ENCODE measurements around the gene ANXA1.
"Not testable (repeated sequence)": the region's sequence is repeated elsewhere in the genome, so short reads cannot be mapped to it uniquely, and the experiment has no call there.

Gene ANXA1

DNA sequence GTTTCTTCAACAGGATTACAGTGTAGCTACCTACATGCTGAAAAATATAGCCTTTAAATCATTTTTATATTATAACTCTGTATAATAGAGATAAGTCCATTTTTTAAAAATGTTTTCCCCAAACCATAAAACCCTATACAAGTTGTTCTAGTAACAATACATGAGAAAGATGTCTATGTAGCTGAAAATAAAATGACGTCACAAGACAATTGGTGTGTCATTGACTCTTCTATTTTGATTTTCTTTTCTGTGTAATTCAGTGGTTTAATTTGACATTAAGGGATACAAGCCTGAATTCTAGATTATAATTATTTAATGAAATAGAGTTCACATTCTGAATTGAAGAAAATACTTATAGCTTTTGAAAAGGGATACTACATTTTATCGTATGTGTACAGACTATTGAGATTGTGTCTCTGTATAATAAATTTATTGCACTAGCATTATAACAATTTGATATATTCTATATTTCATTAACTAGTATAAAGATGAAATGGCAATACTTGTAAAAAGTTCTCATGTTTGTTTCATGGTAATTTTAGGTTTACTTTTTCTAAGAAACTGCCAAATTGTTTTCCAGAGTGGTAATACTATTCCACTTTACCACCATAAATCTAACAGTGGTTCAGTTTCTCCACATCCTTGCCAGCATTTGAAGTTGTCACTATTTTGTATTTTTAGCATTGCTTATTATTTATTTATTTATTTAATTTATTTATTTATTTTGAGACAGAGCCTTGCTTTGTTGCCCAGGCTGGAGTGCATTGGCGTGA is 18.7 kb downstream of the ANXA1 start:
- no peaks in the 10 kb centered on the region for H3K9me3 Mint-ChIP-seq

DNA sequence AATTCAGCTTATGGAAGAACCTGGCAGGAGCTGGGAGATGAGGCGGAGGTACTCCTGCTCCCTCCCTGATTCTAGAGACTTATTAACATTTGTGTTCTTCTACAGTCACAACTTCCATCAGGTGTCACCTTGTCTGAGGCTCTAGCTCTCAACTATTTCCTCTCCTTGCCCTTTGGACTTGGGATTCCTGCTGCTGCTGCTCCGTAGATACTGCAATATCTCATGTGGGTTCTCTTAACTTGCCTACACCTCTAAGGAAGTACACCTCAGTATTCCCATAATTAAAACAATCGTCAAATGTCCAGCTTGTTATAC is 21.2 kb downstream of the ANXA1 start:
- no peaks in the 10 kb centered on the region for H3K9me3 Mint-ChIP-seq
- no peak overlapping the region for H3K4me3 Mint-ChIP-seq
- peaks cover 14% of the 10 kb centered on the region for H3K36me3 Mint-ChIP-seq (ENCODE audit: low read depth)
- no peaks in the 10 kb centered on the region for H3K27me3 Mint-ChIP-seq
- peaks cover 12% of the 10 kb centered on the region for H3K4me1 Mint-ChIP-seq (ENCODE audit: low read depth)
- H3K27ac Mint-ChIP-seq, result no peak overlapping the region

More for the DNA sequence above, 18.7 kb downstream of the ANXA1 start:
- no peak overlapping the region for H3K27ac Mint-ChIP-seq
- H3K4me3 Mint-ChIP-seq, result no peak overlapping the region
- no peaks in the 10 kb centered on the region for H3K27me3 Mint-ChIP-seq
- H3K4me1 Mint-ChIP-seq (ENCODE audit: low read depth), result peaks cover 25% of the 10 kb centered on the region
- H3K36me3 Mint-ChIP-seq (ENCODE audit: low read depth), result peaks cover 29% of the 10 kb centered on the region

DNA sequence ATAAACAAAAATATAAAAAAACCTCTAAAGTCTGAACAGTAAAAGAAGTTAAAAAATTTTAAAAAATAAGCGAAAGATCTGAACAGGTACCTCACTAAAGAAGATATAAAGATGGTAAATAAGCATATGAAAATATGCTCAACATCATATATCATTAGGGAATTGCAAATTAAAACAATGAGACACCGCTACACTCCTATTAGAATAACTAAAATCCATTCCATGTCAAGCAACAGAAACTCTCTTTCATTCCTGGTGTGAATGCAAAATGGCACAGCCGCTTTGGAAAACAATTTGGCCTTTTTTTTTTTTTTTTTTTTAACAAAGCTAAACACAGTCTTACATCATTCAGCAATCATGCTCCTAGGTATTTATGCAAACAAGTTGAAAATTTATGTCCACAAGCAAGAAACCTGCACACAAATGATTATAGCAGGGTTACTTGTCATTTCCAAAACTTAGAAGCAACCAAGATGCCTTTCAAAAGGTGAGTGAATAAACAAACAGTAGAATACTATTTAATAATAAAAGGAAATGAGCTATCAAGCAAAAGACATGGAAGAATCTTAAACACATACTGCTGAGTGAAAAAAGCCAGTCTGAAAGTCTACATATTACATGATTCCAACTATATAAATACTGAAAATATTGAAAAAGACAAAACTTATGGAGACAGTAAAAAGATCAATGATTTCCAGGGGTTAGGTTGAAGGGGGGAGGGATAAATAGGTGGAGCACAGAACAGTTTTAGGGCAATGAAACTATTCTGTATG is 22.1 kb downstream of the ANXA1 start:
- Mint-ChIP-seq H3K4me3 (no peak overlapping the region), H3K27ac (no peak overlapping the region), H3K36me3 (ENCODE audit: low read depth) (peaks cover 6% of the 10 kb centered on the region), H3K27me3 (no peaks in the 10 kb centered on the region), H3K9me3 (no peaks in the 10 kb centered on the region), H3K4me1 (ENCODE audit: low read depth) (peaks cover 3% of the 10 kb centered on the region)

DNA sequence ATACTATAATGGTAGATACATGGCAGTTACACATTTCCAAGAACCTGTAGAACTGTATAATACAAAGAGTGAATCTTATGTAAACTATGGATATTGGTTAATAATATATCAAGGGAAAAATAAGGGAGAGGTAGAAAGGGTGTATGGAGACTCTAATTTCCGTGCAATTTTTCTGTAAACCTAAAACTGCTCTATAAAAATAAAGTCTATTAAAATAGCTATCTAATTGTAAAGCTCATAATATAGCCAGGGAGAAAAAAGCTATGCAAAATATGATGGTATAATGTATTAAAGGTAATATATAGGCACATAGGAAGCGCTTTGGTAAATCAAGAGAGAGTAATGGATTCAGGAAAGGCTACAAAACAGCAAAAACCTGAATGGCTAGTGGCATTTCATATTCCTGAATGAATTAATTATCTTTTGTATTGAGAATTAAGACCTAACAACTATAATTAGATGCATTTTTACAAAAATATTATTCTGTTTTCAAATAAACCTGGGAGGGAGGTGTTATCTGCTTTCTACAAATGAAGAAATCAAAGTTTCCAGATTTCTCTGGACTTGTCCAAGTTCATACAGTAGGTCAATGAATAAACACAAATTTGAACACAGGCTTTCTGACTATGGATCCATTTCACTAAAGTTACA is 22.8 kb downstream of the ANXA1 start:
- Mint-ChIP-seq H3K27me3 (no peaks in the 10 kb centered on the region), H3K4me3 (no peak overlapping the region), H3K4me1 (ENCODE audit: low read depth) (peaks cover 3% of the 10 kb centered on the region), H3K9me3 (no peaks in the 10 kb centered on the region), H3K36me3 (ENCODE audit: low read depth) (peaks cover 4% of the 10 kb centered on the region), H3K27ac (no peak overlapping the region)

DNA sequence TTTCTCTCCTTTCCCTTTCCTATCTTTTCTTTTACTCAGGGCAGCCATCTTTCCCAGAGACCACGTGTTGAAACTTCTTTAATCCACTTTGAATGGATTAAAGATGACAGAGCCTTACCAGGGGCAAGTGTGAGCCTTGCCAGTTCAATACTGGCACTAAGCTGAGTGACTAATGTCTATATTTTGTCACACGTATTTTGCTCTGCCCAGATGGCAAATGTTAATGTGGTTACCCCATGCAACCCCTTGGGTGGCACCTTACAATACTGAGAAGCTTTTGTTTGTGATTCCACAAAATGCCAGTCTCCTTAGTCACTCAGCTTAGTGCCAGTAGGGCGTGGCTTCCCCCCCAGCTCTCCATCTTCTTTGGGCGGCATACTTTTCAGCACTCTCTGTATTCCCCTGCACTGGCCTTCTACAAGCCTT is 24.8 kb downstream of the ANXA1 start:
- Mint-ChIP-seq H3K4me3 (no peak overlapping the region), H3K36me3 (ENCODE audit: low read depth) (peaks cover under 1% of the 10 kb centered on the region), H3K27ac (no peak overlapping the region), H3K4me1 (ENCODE audit: low read depth) (peaks cover 16% of the 10 kb centered on the region), H3K27me3 (no peaks in the 10 kb centered on the region), H3K9me3 (no peaks in the 10 kb centered on the region)

DNA sequence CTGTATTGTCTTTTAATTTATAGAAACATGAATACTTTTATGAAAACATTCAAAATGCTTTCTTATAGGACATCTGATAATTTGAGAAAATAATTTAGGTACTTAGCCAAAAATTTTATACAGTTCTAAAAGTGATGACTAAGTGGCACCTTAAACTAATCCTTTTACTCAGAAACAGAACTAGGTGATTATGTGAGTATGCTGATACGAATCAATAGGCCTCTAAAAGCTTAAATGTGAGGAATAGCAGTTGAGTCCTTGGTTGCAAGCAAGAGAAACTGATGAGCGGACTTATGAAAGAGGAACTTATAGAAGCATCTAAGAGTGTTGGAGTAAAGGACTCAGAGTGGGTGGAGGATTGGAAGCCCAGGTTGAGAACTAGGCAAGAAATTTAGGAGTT is 26.4 kb downstream of the ANXA1 start:
- H3K9me3 Mint-ChIP-seq, result no peaks in the 10 kb centered on the region
- H3K27me3 Mint-ChIP-seq, result no peaks in the 10 kb centered on the region
- no peaks in the 10 kb centered on the region for H3K36me3 Mint-ChIP-seq (ENCODE audit: low read depth)
- H3K4me3 Mint-ChIP-seq, result no peak overlapping the region
- no peak overlapping the region for H3K27ac Mint-ChIP-seq
- peaks cover 20% of the 10 kb centered on the region for H3K4me1 Mint-ChIP-seq (ENCODE audit: low read depth)

DNA sequence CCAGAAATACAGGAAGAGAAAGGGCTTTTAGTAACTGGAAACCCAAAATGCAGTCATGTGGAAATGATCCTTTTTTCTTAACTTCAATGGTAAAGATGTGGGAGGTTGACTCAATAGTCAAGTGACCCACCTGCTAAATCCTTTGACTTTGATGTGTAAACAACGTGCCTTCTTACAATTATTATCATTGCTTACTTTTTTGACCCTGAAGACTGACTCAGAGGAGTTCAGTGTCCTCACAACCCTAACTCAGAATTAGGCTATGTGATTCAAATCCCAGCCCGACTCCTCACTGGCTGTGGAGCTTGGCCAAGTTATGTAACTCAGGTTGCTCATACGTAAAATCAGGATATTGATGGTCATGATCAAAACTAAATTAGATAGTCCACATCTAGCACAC is 27.9 kb downstream of the ANXA1 start:
- no peaks in the 10 kb centered on the region for H3K36me3 Mint-ChIP-seq (ENCODE audit: low read depth)
- peaks cover 25% of the 10 kb centered on the region for H3K4me1 Mint-ChIP-seq (ENCODE audit: low read depth)
- H3K27me3 Mint-ChIP-seq, result no peaks in the 10 kb centered on the region
- H3K9me3 Mint-ChIP-seq, result no peaks in the 10 kb centered on the region
- H3K27ac Mint-ChIP-seq, result no peak overlapping the region
- H3K4me3 Mint-ChIP-seq, result no peak overlapping the region

DNA sequence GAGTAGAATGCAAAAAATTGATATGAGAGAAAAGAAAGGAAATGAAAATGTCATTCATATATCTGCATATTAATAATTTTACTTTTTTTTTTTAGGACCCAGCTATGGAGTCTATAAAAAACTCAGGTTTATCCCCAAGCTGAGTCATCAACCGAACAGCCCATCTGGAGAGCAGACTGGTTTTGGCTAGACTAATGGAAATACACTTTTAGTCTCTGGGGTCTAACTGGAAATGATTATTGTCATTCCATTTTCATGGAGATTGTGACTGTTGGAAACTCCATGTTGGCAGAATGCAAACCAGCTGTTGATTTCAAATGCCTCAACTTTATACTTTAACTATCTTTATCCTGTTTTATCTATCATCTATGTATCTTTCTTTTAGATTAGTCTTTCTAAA is 28.7 kb downstream of the ANXA1 start:
- peaks cover 2% of the 10 kb centered on the region for H3K27me3 Mint-ChIP-seq
- no peak overlapping the region for H3K4me3 Mint-ChIP-seq
- peaks cover 25% of the 10 kb centered on the region for H3K4me1 Mint-ChIP-seq (ENCODE audit: low read depth)
- no peaks in the 10 kb centered on the region for H3K9me3 Mint-ChIP-seq
- H3K27ac Mint-ChIP-seq, result no peak overlapping the region
- no peaks in the 10 kb centered on the region for H3K36me3 Mint-ChIP-seq (ENCODE audit: low read depth)

DNA sequence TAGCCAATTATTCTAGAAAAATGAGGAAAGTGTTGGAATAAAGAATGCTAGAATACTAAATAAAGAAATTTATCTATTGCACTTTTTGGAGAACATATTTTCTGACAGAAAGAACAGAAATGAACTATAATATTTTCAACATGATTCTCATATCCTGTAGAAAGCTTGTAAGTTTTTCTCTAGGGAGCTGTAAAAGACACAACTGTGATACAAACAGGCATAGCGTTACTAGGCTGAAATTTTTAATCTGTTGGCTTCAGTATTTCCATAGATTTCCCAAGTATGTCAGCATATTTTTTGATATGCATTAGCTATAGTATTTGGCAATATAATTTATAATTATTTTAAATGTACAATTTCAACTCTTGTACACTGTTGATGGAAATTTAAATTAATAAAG is 31.3 kb downstream of the ANXA1 start:
- peaks cover 17% of the 10 kb centered on the region for H3K27me3 Mint-ChIP-seq
- H3K4me1 Mint-ChIP-seq (ENCODE audit: low read depth), result peaks cover 25% of the 10 kb centered on the region
- no peak overlapping the region for H3K4me3 Mint-ChIP-seq
- H3K9me3 Mint-ChIP-seq, result no peaks in the 10 kb centered on the region
- H3K27ac Mint-ChIP-seq, result no peak overlapping the region
- H3K36me3 Mint-ChIP-seq (ENCODE audit: low read depth), result no peaks in the 10 kb centered on the region

DNA sequence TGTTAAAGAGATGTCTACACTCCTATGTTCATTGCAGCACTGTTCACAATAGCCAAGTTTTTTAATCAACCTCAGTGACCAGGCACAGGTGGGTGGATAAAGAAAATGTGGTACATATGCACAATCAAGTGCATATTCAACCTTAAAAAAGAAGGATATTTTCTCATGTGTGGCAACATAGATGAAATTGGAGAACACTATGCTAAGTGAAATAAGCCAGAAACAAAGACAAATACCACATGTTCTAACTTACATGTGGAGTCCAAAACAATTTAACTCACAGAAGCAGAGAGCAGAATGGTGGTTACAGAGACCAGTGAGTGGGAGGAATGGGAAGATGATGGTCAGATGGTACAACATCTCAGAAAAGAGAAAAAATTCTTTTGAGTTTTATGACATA is 31.8 kb downstream of the ANXA1 start:
- no peaks in the 10 kb centered on the region for H3K9me3 Mint-ChIP-seq
- H3K27ac Mint-ChIP-seq, result no peak overlapping the region
- peaks cover 22% of the 10 kb centered on the region for H3K27me3 Mint-ChIP-seq
- H3K4me1 Mint-ChIP-seq (ENCODE audit: low read depth), result peaks cover 25% of the 10 kb centered on the region
- H3K36me3 Mint-ChIP-seq (ENCODE audit: low read depth), result no peaks in the 10 kb centered on the region
- no peak overlapping the region for H3K4me3 Mint-ChIP-seq

DNA sequence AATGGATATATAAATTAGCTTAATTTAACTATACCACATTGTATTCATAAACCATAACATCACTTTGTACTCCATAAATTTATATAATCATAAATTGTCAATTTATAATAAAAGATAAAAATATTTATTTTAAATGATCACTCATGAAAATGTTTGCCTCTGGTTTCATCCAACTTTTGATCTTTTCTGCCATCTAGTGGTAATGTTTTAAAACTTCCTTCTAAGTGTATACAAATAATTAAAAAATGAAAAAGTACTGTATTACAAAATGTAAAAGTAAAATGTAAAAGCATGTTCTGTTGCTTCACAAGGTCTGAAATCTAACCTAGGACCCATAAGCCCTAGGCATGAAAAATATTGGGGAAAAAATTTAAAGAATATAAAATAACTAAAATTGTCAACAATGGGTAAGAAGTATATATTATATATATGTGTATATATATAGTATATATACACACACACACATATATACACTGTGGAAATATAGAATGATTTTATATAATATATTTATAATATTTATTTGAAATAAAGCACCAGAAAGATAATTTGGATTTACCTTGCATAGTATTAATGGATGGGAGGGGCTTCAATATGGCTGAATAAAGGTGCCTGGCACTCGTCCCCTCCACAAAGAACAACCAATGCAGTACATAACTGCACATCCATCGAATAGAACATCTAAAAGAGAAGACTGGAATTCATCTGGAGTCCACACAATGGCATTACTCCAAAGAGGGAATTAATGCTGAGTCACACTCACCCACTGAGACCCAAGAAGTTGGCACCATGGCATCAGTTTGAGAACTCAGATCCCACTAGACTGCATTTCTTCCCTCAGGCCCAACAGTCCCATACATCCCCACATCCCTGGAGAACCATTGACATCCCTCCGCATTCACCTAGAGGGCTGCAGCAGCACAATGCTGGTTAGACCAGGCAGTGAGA is 32.5 kb downstream of the ANXA1 start:
- Mint-ChIP-seq H3K9me3 (no peaks in the 10 kb centered on the region), H3K27ac (no peak overlapping the region), H3K4me1 (ENCODE audit: low read depth) (peaks cover 25% of the 10 kb centered on the region), H3K27me3 (peaks cover 26% of the 10 kb centered on the region), H3K36me3 (ENCODE audit: low read depth) (no peaks in the 10 kb centered on the region), H3K4me3 (no peak overlapping the region)

DNA sequence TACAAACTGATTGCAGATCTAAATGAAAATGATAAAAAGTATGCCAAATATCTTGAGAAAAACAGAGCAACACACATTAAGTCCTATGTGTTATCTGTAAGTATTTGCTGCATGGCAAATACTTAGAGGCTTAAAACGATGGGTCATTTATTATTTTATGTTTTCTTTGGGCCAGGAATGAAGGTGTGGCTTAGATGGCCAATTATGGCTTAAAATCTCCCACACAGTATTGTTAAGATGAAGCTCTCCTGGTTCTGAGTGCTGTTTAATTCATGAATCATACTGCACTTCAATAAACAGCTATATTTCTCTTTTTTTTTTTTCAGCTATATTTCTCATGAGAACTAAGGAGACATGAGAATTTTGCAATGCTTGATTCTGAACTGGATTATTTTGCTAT is 39.4 kb downstream of the ANXA1 start:
- H3K27me3 Mint-ChIP-seq, result peaks cover 19% of the 10 kb centered on the region
- not testable (repeated sequence) for H3K36me3 Mint-ChIP-seq (ENCODE audit: low read depth); H3K9me3 Mint-ChIP-seq

DNA sequence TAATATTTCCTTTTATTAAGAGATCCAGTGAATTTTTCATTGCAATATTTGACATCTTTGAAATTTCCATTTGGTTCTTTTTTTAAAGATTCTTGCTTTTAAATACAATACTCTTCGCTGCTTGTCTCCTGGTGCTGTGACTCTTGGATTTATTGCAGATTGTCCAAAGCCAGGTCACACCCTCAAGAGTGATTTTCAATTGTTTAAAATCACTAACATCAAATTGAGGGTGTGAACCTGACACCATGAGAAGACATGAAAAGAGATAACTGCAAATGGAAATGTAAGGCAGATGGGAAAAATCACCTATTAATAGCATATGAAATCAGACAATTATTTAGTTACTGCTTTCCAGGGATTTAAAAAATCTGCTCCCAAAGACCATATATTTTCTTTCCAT is 42.6 kb downstream of the ANXA1 start:
- Mint-ChIP-seq H3K9me3 (no peaks in the 10 kb centered on the region), H3K4me3 (no peak overlapping the region), H3K27ac (no peak overlapping the region), H3K27me3 (peaks cover 11% of the 10 kb centered on the region), H3K4me1 (ENCODE audit: low read depth) (no peaks in the 10 kb centered on the region), H3K36me3 (ENCODE audit: low read depth) (no peaks in the 10 kb centered on the region)

More for the DNA sequence above, 39.4 kb downstream of the ANXA1 start:
- H3K4me3 Mint-ChIP-seq; H3K27ac Mint-ChIP-seq; H3K4me1 Mint-ChIP-seq (ENCODE audit: low read depth): not testable (repeated sequence)

DNA sequence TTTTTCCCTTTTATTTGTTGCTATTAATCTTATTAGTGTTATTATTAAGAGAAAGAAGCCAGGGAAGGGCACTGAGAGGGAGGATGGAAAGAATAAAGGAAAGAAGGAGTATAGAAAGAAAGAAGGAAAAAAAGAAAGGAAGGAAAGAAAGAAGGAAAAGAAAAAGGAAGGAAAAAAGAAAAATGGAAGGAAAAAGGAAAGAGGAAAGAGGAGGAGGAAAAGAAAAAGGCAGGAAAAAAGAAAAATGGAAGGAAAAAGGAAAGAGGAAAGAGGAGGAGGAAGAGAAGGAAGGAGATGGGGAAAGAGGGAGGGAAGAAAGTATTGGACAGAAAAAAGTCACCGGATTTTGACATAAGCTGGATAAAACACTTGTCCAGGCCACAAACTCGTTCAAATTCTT is 47.8 kb downstream of the ANXA1 start:
- H3K27ac Mint-ChIP-seq, result no peak overlapping the region
- H3K27me3 Mint-ChIP-seq, result peaks cover 18% of the 10 kb centered on the region
- H3K4me1 Mint-ChIP-seq (ENCODE audit: low read depth), result no peaks in the 10 kb centered on the region
- H3K36me3 Mint-ChIP-seq (ENCODE audit: low read depth), result no peaks in the 10 kb centered on the region
- no peak overlapping the region for H3K4me3 Mint-ChIP-seq
- H3K9me3 Mint-ChIP-seq, result no peaks in the 10 kb centered on the region
